ENCODE results near the gene ZNF518A. TPM values are rescaled to one million over a fixed set of nuclear protein-coding genes. Genes with fewer than 3 reads are reported as not detected.
A peak's percentile ranks its signal among the peaks of the same experiment; 100 is the strongest.

ZNF518A gene
- total and polyA plus RNA-seq, 9 of the 15 experiments (the other 6 are each of a cell fraction or from before 2014, with no cell fraction given): 6.3 to 30.0 (median 17.4) TPM

- TF ChIP-seq ZBTB11 (CRISPR knock-in tag; IDR thresholded peaks at IDR 0.05): 0 out of 6 replicates have a peak, but pooled peaks of 1 of the 3 experiments have one; percentile 22
- no peak for TF ChIP-seq POLR3G (IDR thresholded peaks at IDR 0.05; ENCODE audit: extremely low read depth, insufficient read length, insufficient replicate concordance)
- TF ChIP-seq SRSF7 (optimal IDR thresholded peaks at IDR 0.05; ENCODE audit: low read depth, low read length): no peak
- TF ChIP-seq NR2F6 (CRISPR knock-in tag; IDR thresholded peaks at IDR 0.05): no peak
- TF ChIP-seq, protein P1, sequence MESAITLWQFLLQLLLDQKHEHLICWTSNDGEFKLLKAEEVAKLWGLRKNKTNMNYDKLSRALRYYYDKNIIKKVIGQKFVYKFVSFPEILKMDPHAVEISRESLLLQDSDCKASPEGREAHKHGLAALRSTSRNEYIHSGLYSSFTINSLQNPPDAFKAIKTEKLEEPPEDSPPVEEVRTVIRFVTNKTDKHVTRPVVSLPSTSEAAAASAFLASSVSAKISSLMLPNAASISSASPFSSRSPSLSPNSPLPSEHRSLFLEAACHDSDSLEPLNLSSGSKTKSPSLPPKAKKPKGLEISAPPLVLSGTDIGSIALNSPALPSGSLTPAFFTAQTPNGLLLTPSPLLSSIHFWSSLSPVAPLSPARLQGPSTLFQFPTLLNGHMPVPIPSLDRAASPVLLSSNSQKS (CRISPR knock-in tag; IDR thresholded peaks at IDR 0.05): no peak
- TF ChIP-seq NFE2 (IDR thresholded peaks at IDR 0.05; ENCODE audit: low read depth): peak; percentile 71
- no peak for TF ChIP-seq FOXK2 (conservative IDR thresholded peaks at IDR 0.05 in 1 of 2, IDR thresholded peaks at IDR 0.05 in 1 of 2; ENCODE audit: low read depth in 2 of 2)
- TF ChIP-seq C11orf30 (IDR thresholded peaks at IDR 0.05; ENCODE audit: low read depth): peak; percentile 63; the same call in 1 of the 2 replicates
- TF ChIP-seq ZNF395 (CRISPR knock-in tag; IDR thresholded peaks at IDR 0.05): no peak
- TF ChIP-seq MED1 (CRISPR knock-in tag; IDR thresholded peaks at IDR 0.05; ENCODE audit: borderline replicate concordance): no peak
- TF ChIP-seq MAFG (tag; conservative IDR thresholded peaks at IDR 0.05): peak; percentile 73
- no peak for TF ChIP-seq ZC3H8 (IDR thresholded peaks at IDR 0.05)
- TF ChIP-seq MAZ (CRISPR knock-in tag; conservative IDR thresholded peaks at IDR 0.05 in 1 of 2, IDR thresholded peaks at IDR 0.05 in 1 of 2): no peak
- no peak for TF ChIP-seq PURB (CRISPR knock-in tag; IDR thresholded peaks at IDR 0.05; ENCODE audit: low read depth)
Observed at GRCh38 chr10:96112531-96112930, 17.6 kb upstream of the ZNF518A start (continued).
